Gastroesophageal sphincter (tissue), 3 donors: Measurements from ENCODE around the gene GSTO2.

ENCODE experiments used
- POLR2A ChIP-seq, 2 donors: fragments of 450-650 bp; IDR thresholded peaks; one replicate each; pipeline ENCODE4 v1.6.1; 2017; ENCODE audit warnings: antibody characterized with exemption in 2 of 2, mild to moderate bottlenecking in 2 of 2, moderate library complexity in 1 of 2
- TF ChIP-seq, protein P1 (sequence below), 4 experiments: fragments of 200-600 bp in 2 of 4; fragments of 450-650 bp in 2 of 4; sonication (generic) in 1 of 4; IDR thresholded peaks; one replicate each; pipeline ENCODE4 v1.5.1; 2017 to 2019; ENCODE audit warnings: antibody characterized with exemption in 4 of 4, mild to moderate bottlenecking in 2 of 4, moderate library complexity in 2 of 4

DNA sequence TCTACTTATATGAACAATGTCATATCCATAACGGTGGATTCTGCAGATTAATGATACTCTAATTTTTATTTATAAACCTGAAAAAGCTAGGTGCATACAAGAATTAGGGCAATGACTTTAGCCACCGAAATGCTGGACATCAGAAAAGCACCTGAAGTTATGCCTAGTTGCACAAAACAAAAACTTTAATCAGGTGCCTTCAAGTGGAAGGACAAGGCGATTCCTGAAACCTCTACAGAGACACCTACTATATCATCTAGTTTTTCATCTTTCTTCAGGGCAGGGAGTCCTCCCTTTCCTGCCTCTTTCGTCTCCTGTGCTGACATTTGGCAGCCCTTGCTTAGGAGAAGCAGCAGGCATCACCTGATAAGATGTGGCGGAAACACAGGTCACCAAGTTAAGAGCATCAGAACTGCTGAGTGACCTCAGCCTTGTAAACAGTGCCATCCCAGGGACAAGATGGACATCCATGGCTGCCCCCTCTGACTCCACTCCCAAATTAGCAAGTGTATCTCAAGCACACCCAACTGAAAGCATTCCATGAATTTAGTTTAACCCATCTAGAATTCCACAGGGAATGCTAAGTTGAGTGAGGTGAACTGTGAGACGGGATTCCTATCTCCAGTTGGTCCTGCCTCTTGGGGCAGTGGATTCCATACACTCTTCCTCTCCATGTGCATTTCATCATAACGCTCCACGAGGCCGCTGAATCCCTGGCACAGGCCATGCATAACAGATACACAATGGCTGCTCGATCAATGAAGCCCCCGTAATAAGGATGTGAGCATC, 63.5 kb downstream of the GSTO2 start:
- TF ChIP-seq, protein P1, sequence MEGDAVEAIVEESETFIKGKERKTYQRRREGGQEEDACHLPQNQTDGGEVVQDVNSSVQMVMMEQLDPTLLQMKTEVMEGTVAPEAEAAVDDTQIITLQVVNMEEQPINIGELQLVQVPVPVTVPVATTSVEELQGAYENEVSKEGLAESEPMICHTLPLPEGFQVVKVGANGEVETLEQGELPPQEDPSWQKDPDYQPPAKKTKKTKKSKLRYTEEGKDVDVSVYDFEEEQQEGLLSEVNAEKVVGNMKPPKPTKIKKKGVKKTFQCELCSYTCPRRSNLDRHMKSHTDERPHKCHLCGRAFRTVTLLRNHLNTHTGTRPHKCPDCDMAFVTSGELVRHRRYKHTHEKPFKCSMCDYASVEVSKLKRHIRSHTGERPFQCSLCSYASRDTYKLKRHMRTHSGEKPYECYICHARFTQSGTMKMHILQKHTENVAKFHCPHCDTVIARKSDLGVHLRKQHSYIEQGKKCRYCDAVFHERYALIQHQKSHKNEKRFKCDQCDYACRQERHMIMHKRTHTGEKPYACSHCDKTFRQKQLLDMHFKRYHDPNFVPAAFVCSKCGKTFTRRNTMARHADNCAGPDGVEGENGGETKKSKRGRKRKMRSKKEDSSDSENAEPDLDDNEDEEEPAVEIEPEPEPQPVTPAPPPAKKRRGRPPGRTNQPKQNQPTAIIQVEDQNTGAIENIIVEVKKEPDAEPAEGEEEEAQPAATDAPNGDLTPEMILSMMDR (IDR thresholded peaks at IDR 0.05) = no peak
- TF ChIP-seq POLR2A (IDR thresholded peaks at IDR 0.05) = no peak
